Coronary artery (tissue), 2 donors: ENCODE data around the gene GATA6.
A peak's percentile ranks its signal among the peaks of the same experiment; 100 is the strongest.

ENCODE experiments used
- DNase-seq: peaks from one replicate; pipeline ENCODE4 v3.0.0-alpha.2; 2017; ENCODE audit warnings: low spot score
- H3K27ac ChIP-seq, 2 donors: fragments of 200-600 bp; sonication (generic); one replicate each; pipeline ENCODE4 v1.5.1; 2016 to 2019
- H3K4me3 ChIP-seq: fragments of 200-600 bp; sonication (generic); 2 replicates; pipeline ENCODE4 v1.5.1; 2016; ENCODE audit warnings: mild to moderate bottlenecking, moderate library complexity
- TF ChIP-seq, protein P1 (sequence below): fragments of 200-600 bp; sonication (generic); IDR thresholded peaks from one replicate; pipeline ENCODE4 v1.5.1; 2019; ENCODE audit warnings: antibody characterized with exemption

The GATA6 gene

GRCh38 chr18:22197668-22198067 lies 28.3 kb downstream of the GATA6 start:
- H3K4me3 ChIP-seq, result peak overlapping the region; percentile 2

DNA sequence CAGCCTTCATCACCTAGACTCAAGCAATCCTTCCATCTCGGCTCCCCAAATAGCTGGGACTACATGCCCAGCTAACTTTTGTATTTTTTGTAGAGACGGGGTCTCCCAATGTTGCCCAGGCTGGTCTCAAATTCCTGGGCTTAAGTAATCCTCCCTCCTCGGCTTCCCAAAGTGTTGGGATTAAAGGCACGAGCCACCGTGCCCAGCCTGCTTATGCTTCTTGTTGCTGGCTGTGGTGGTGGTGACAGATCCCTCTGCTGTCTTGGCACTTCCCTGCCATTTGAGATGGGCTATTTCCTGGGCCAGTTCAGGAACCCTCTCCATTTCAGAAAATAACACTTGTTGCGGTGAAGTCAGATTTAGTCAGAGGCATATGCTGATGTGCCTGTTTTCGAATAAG lies 28.8 kb downstream of the GATA6 start:
- H3K4me3 ChIP-seq, result peak overlapping the region; percentile 2
- peak overlapping the region; percentile 70 to 72 for H3K27ac ChIP-seq
- no peak for DNase-seq
- TF ChIP-seq, protein P1, sequence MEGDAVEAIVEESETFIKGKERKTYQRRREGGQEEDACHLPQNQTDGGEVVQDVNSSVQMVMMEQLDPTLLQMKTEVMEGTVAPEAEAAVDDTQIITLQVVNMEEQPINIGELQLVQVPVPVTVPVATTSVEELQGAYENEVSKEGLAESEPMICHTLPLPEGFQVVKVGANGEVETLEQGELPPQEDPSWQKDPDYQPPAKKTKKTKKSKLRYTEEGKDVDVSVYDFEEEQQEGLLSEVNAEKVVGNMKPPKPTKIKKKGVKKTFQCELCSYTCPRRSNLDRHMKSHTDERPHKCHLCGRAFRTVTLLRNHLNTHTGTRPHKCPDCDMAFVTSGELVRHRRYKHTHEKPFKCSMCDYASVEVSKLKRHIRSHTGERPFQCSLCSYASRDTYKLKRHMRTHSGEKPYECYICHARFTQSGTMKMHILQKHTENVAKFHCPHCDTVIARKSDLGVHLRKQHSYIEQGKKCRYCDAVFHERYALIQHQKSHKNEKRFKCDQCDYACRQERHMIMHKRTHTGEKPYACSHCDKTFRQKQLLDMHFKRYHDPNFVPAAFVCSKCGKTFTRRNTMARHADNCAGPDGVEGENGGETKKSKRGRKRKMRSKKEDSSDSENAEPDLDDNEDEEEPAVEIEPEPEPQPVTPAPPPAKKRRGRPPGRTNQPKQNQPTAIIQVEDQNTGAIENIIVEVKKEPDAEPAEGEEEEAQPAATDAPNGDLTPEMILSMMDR, result no peak

More at GRCh38 chr18:22197668-22198067, 28.3 kb downstream of the GATA6 start:
- TF ChIP-seq, protein P1, result no peak
- DNase-seq, result no peak
- H3K27ac ChIP-seq, result peak overlapping the region; percentile 70 to 76

GRCh38 chr18:22199005-22199404 lies 29.6 kb downstream of the GATA6 start:
- DNase-seq, result no peak
- TF ChIP-seq, protein P1, result no peak
- Histone ChIP-seq H3K27ac (peak overlapping the region; percentile 70 to 72), H3K4me3 (peak overlapping the region; percentile 14)

DNA sequence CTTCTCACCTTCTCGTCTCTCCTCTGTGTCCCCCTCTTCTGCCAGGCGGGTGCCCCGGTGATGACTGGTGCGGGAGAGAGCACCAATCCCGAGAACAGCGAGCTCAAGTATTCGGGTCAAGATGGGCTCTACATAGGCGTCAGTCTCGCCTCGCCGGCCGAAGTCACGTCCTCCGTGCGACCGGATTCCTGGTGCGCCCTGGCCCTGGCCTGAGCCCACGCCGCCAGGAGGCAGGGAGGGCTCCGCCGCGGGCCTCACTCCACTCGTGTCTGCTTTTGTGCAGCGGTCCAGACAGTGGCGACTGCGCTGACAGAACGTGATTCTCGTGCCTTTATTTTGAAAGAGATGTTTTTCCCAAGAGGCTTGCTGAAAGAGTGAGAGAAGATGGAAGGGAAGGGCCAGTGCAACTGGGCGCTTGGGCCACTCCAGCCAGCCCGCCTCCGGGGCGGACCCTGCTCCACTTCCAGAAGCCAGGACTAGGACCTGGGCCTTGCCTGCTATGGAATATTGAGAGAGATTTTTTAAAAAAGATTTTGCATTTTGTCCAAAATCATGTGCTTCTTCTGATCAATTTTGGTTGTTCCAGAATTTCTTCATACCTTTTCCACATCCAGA lies 31.3 kb downstream of the GATA6 start:
- no peak for DNase-seq
- TF ChIP-seq, protein P1, result no peak
- Histone ChIP-seq H3K4me3 (peak overlapping the region; percentile 32), H3K27ac (peak overlapping the region; percentile 34 to 46)

DNA sequence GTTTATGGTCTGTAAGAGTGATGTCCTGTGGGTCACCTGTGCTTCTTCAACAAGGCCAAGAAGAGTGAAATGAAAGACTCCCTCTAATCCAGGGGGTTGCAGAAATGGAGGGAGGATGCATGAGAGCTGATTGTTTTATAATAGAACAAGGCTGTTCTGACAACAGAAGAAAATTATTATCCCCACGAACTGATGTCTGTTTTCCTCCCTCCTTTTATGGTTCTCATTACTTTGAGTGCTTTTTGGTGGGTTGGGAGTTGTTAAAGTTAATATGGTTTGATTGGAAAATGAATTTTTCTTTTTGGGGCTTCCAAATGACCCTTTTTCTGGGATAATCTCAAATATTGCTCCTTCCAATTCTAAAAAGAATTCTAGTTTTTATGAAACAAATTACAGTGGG lies 33.6 kb downstream of the GATA6 start:
- Histone ChIP-seq H3K4me3 (no peak overlapping the region), H3K27ac (no peak overlapping the region)
- no peak for DNase-seq
- TF ChIP-seq, protein P1, result no peak

DNA sequence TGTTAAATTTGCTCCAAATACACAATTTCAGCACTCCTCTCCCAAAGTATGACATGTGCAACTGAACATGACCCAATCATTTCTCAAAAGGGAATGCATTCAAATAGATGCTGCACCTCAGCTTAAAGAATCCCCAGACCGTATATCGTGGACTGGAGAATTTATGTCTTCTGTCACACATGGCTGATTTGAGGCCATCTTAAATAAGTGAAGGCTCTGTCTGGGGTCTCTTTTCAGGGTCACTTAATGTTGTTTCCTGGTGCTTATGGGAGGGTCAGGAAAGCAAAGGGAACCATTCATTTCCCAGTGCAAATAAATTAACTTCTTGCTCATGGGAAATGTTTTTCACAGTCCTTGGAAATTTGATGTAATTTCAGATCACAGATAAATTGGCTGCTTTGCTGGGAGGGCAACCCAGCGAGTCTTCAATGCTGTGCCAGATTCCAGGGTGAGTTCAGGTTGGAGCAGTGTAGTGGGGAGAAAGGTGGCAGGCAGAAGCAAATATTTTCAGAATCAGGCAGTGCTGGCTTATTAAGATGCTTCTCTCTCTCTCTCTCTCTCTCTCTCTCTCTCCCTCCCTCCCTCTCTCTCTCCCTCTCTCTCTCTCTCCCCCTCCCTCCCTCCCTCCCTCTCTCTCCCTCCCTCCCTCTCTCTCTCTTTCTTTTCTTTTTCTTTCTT lies 34.3 kb downstream of the GATA6 start:
- no peak for DNase-seq
- peak overlapping the region in 1 of 2 donors; percentile 13 for H3K27ac ChIP-seq
- TF ChIP-seq, protein P1, result no peak
- H3K4me3 ChIP-seq, result no peak overlapping the region

- TF ChIP-seq, protein P1, result no peak
- DNase-seq, result no peak
- H3K27ac ChIP-seq, result peak overlapping the region; percentile 56 to 59
- H3K4me3 ChIP-seq, result no peak overlapping the region
These were observed 34.8 kb downstream of the GATA6 start for GRCh38 chr18:22204214-22204536.
